Cerebellar nuclear complex (tissue), 1 donor: ENCODE data around the gene CPB1.

Experiments used
- DNase-seq, 2 experiments: peaks; one replicate each; lab custom pipeline; 2025; lab: John Stamatoyannopoulos, UW

CPB1 gene

DNA sequence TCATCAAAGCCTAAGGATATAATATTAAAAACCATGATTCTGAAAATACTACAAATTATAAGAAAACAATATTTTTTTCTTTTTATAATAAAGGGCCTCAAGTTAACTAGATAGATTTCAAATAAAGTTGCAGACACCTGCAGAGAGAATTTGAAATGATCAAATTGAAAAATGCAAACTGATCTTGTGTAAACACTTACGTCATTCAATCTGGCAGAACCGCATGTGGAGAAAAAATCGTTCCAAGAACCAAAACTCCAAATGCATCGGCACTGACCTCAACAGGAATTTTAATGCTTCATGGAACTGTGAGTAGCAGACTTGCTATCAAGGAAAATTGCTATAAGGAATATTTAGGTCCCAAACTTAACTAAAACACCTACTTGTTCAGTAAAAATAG is 54.7 kb downstream of the CPB1 start:
- DNase-seq: peak; percentile 52 to 80

- no peak for DNase-seq
Measured at GRCh38 chr3:148883163-148883562, 55.6 kb downstream of the CPB1 start.

- DNase-seq: no peak
Measured at GRCh38 chr3:148884261-148884660, 56.6 kb downstream of the CPB1 start.

DNA sequence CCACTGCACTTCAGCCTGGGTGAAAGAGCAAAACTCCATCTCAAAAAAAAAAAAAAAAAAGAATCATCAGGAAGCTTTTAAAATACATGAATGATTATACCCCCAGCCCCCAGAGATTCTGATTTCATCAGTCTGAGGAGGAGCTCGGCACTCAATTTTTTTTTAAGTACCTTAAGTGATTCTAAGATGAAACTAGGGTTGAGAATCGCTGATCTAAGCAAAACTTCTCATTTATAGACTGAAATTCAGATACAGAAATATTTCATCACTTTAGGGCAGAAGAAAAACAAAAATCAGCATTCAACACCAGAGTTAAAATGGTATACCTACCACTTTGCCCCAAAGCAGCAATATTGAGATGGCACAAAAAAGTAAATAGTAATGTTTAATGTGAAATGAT is 62.2 kb downstream of the CPB1 start:
- DNase-seq: no peak

DNA sequence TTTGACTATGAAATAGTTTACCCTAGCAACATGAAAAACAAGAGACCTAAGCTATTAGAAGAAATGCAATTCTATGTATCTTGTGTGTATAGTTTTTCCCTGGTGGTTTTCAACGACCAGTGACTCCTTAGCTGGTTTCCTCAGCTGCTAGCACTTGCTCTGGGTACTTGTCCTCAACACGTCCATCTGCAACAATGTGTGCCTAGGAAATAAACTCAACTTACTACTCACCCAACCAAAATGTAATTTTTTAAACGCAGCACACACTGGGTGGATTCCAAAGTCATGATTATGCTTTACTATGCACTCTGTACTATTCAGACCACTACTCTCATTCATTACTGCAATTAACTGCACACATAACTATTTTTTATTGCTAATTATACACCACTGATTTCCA is 68.5 kb downstream of the CPB1 start:
- no peak for DNase-seq

GRCh38 chr3:148901987-148902791 is 74.6 kb downstream of the CPB1 start:
- no peak for DNase-seq

DNA sequence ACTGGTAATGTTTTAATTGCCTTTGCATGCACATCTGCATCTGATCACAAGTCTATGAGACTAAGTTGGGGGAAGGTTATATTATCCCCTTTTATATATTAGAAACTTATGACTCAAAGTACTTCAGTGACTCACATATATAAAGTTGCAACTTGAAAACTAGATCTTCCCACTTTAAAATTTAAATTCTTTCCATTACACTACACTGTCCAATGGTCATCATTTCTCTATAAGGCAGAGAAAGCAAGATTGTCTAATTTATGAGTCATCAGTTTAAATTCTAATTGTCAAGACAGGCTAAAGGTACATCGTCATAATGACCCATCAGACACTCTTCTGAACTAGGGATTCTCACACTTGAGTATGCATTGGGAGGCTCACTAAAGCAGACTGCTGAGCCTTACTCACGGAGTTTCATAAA is 75.4 kb downstream of the CPB1 start:
- no peak for DNase-seq

GRCh38 chr3:148903941-148904340 is 76.3 kb downstream of the CPB1 start:
- DNase-seq: no peak

DNA sequence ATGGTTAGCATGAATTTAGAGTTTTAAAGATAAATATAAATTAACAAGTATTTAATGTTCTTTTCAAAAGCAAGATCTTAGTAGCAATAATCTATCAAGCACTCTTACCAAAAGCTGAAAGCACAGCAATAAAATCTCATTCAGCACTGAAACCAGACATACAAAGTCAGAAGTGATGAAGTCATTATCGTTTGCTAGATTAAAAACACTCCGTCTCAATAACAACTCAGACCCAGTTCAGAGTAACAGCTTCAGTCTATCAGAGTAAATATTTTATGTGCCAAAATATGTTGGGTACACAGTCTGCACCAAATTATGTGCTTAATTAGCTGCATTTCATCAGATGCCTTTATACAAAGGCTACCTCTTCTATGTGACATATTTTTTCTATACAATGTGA is 79.1 kb downstream of the CPB1 start:
- no peak for DNase-seq
